GM12873 (cell line): ENCODE measurements around the gene SDC1.

ENCODE experiments used
- TF ChIP-seq, protein P1 (sequence below): IDR thresholded peaks from 2 replicates; pipeline ENCODE4 v1.5.1; 2012; ENCODE audit warnings: low read depth, mild to moderate bottlenecking, moderate library complexity, low read length, control low read depth; ENCODE audit not compliant: insufficient read depth; ENCODE audit errors: missing control alignments

The SDC1 gene

DNA sequence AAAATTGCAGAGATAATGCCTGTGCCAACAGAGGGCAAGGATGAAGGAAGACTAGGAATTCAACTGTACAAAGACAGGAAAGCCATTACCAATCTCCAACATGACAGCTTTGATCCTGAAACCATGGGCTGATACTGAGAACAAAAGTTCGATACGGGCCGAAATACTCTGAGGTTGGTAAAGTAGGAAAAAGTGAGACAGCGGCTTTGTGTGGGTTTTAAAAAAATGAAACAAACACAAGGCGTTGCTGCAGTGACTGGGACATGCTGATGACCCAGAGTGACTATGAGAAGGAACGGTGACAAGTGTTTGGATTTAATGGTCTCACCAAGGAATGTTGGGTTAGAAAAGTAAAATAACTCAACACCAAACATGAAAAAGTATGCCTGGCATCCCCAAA is 24.2 kb upstream of the SDC1 start:
- TF ChIP-seq, protein P1, sequence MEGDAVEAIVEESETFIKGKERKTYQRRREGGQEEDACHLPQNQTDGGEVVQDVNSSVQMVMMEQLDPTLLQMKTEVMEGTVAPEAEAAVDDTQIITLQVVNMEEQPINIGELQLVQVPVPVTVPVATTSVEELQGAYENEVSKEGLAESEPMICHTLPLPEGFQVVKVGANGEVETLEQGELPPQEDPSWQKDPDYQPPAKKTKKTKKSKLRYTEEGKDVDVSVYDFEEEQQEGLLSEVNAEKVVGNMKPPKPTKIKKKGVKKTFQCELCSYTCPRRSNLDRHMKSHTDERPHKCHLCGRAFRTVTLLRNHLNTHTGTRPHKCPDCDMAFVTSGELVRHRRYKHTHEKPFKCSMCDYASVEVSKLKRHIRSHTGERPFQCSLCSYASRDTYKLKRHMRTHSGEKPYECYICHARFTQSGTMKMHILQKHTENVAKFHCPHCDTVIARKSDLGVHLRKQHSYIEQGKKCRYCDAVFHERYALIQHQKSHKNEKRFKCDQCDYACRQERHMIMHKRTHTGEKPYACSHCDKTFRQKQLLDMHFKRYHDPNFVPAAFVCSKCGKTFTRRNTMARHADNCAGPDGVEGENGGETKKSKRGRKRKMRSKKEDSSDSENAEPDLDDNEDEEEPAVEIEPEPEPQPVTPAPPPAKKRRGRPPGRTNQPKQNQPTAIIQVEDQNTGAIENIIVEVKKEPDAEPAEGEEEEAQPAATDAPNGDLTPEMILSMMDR, result no peak

DNA sequence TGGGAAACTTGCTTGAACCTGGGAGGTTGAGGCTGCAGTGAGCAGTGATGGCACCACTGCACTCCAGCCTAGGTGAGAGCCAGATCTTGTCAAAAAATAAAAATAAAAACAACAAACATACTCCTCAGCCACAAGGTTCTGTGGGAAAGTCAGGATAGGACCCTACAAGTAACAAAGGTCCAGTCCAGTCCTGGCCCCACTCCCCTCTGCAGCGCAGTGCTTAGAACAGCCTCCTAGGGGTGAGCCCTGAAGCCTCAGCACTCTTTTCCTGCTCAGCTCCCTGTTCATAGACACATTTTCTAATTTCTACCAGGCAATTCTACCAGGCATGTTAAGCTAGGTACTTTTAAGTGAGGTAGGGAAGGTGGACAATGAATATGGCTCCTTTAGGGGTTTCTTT is 22.2 kb upstream of the SDC1 start:
- TF ChIP-seq, protein P1, result no peak

DNA sequence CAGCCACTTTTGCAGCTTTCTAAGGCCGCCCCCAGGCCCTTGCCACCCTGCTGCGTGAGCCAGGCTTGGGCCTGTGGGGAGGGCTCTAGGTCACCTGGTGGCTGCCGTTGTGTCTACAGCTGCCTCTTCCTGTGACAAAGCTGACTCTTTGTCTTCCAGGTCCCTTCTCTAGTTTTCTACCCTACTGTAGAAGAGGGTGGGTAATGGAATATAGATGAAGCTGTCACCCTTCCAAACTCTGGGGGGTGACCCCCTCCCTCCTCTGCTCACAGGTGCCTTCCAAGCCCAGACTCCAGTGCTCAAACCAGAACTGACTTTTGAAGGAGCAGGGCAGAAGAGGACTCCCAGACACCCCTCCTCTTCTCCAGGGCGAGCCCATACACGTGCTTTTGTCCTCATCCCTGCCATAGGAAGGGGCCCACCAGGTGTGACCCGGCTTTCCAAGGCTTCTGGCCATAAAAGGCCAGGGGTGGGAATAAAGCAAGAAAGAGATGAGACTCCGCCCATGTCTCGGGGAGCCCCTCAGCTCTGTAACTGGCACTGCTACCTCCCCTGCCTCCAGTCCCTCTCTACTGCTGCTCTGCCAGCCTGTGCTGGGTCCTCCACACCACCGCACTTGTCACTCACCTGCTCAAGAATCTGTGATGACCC is 17.9 kb upstream of the SDC1 start:
- TF ChIP-seq, protein P1, result no peak

DNA sequence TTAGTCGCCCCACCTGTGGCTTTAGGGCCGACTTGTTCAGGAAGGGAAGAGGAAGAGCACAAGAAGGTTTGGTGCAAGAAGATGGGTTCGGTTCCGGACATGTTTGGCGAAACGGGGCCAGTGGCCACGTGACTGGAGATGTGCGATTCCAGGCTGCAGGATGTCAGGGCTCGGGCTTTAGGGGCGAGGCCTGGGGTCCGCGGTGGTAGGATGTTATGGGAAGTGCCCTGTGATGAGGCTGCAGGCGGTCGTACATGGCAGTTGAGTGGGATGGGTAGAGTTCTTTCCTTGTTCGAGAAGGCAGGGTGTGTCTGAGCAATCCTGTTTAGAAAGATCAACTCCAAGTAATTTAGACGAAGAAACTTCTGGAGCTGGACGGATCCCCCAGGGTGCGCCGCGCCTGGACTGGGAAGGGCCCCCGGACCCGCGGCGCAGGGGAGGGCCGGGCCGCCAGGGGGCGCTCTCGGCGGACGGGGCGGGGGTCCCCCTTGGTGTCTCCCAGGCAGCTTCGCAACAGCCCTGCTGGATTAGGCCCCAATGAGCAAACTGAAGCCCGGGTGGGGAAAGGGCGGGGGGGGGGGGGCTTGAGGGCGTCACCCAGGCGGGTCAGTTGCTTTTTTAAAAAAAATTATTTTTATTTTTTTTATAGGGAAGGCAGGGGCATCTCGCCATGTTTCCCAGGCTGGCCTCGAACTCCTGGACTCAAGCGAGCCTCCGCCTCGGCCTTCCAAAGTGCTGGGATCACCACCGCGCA is 17.2 kb upstream of the SDC1 start:
- TF ChIP-seq, protein P1, result peak; percentile 57

DNA sequence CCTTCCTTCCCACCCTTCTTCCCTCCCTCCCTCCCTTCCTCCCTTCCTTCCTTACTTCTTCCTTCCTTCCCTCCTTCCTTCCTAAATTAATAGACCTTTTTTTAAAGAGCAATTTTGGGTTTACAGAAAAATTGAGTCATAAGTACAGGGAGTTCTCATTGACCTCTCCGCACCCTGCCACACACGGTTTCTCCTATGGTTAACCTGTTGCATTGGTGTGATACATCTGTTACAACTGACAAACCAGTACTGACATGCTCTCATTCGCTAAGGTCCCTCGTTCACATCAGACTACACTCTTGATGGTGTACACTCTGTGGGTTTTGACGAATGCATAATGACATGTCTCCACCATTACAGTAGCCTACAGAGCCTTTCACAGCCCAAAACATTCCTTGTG is 11.6 kb upstream of the SDC1 start:
- TF ChIP-seq, protein P1, result no peak

DNA sequence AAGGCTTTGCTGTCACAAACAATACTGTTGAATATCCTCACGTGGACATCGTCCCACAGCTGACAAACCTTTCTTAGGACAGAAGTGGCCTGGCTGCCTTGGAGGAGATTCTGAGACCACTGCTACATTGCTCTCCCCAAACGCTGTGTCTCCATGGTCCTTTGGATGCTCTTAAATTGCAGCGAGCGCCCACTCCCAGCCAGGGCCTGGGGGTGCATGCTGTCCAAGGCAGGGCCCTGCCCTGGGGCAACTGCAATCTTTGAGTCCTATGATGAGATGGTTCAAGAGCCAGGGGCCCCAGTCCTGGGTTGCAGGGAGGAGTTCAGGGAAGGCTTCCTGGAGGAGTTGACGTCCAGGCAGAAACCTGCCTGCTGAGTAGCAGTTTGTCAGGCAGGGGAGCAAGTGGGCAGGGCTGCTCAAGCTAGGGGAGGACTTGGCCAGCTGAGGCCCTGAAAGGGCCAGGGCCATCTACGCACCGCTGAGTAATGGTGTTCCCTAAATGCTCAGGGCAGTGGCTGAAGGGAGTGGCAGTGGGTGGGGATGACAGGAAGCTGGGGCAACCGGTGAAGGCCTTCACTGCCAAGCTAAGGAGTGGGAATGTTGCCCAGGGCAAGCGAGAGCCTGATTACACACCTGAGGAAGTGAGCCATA is 10.8 kb upstream of the SDC1 start:
- TF ChIP-seq, protein P1, result no peak

DNA sequence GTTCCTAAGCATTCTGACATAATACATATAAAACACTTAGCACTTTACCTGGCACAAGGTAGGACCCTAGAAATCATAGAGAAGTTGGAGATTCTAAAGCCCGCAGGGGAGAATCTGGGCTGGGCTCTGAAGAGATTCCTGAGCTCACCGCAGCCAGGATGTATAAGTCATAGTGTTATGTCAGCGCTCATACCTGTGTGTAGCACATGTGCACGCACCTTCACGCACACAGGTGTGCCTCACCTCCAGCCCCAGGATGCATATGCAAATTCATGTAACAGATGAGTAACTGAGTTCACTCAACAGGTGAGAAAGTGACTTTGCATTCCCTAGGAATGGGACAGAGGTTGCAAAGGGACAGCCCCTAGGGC is 7.9 kb upstream of the SDC1 start:
- TF ChIP-seq, protein P1, result no peak
